Endothelial cell of umbilical vein (primary cell): ENCODE data around the gene ZFPM1. TPM values are rescaled to one million over a fixed set of nuclear protein-coding genes. Genes with fewer than 3 reads are reported as not detected.

Experiments used
- BruUV-seq: library from RNA; stranded (reverse); fragments of 400-500 nt; replicated peaks from 2 replicates; lab custom pipeline; 2021; lab: Mats Ljungman, UMichigan
- CTCF ChIA-PET: fragments of 300-600, 350-600 bp; sonication (Branson Sonifier 250); formaldehyde crosslinking; loops from one replicate; lab custom pipeline; 2021; ENCODE audit warnings: antibody characterized with exemption, inconsistent platforms; lab: Charles Lee
- POLR2A ChIA-PET: fragments of 300-600, 350-600 bp; sonication (Branson Sonifier 250); formaldehyde crosslinking; loops from one replicate; lab custom pipeline; 2021; ENCODE audit warnings: antibody characterized with exemption, inconsistent platforms; lab: Charles Lee
- DNase-seq: peaks from one replicate; pipeline ENCODE4 v3.0.0-alpha.2; 2011; ENCODE audit warnings: low read depth, low spot score
- FAIRE-seq: peaks from 2 replicates; lab custom pipeline; 2011; peaks lifted over from hg19 to GRCh38; lab: Jason Lieb, UNC
- H2AFZ ChIP-seq: 2 replicates; pipeline ENCODE4 v1.6.0; 2012; ENCODE audit warnings: low read depth, low read length, control low read depth, inconsistent platforms
- H3K27ac ChIP-seq: 2 replicates; pipeline ENCODE4 v1.5.1; 2011; ENCODE audit warnings: low read depth, mild to moderate bottlenecking, control low read depth, low read length, moderate library complexity; ENCODE audit not compliant: insufficient read depth
- H3K27me3 ChIP-seq, 2 experiments: 2 replicates each; pipeline versions ENCODE4 v1.6.0 to v1.6.1; 2011; ENCODE audit warnings: low read length in 2 of 2, mixed read lengths in 1 of 2; ENCODE audit not compliant: control insufficient read depth in 2 of 2, insufficient read depth in 2 of 2
- H3K36me3 ChIP-seq, 2 experiments: 2 replicates in 1 of 2; 3 replicates in 1 of 2; pipeline ENCODE4 v1.5.1; 2011; ENCODE audit warnings: low read length in 2 of 2, mild to moderate bottlenecking in 1 of 2, moderate library complexity in 1 of 2; ENCODE audit not compliant: control insufficient read depth in 2 of 2, insufficient read depth in 2 of 2; ENCODE audit errors: extremely low read depth in 1 of 2
- H3K4me1 ChIP-seq: 3 replicates; pipeline ENCODE4 v1.5.1; 2011; ENCODE audit warnings: mild to moderate bottlenecking, low read length; ENCODE audit not compliant: control insufficient read depth, insufficient read depth; ENCODE audit errors: extremely low read depth
- H3K4me2 ChIP-seq: 2 replicates; pipeline ENCODE4 v1.6.1; 2011; ENCODE audit warnings: low read length, control low read depth, mixed read lengths; ENCODE audit not compliant: insufficient read depth
- H3K4me3 ChIP-seq, 3 experiments: fragments of 200-600 bp in 1 of 3; sonication (generic), shearing (Covaris generic) in 1 of 3; replicated peaks in 1 of 3; 2 replicates each; pipeline ENCODE4 v1.5.1; 2011 to 2016; ENCODE audit warnings: control low read depth in 3 of 3, low read length in 3 of 3, mild to moderate bottlenecking in 2 of 3, inconsistent platforms in 1 of 3, low read depth in 1 of 3, moderate library complexity in 1 of 3; ENCODE audit not compliant: insufficient read depth in 1 of 3
- H3K79me2 ChIP-seq: 2 replicates; pipeline ENCODE4 v1.6.0; 2012; ENCODE audit warnings: low read length, inconsistent platforms; ENCODE audit not compliant: control insufficient read depth, insufficient read depth
- H3K9ac ChIP-seq: replicated peaks from 2 replicates; pipeline ENCODE3; 2011; ENCODE audit warnings: low read length, control low read depth; ENCODE audit not compliant: insufficient read depth; ENCODE audit errors: extremely low read depth
- H3K9me1 ChIP-seq: replicated peaks from 3 replicates; pipeline ENCODE4 v1.6.0; 2011; ENCODE audit warnings: mild to moderate bottlenecking, low read length; ENCODE audit not compliant: control insufficient read depth, insufficient read depth; ENCODE audit errors: extremely low read depth
- H3K9me3 ChIP-seq: replicated peaks from 2 replicates; pipeline ENCODE4 v1.5.1; 2012; ENCODE audit warnings: low read length, inconsistent platforms; ENCODE audit not compliant: control insufficient read depth, insufficient read depth
- H4K20me1 ChIP-seq: replicated peaks from 2 replicates; pipeline ENCODE3; 2011; ENCODE audit warnings: mild to moderate bottlenecking, low read length; ENCODE audit not compliant: control insufficient read depth, insufficient read depth; ENCODE audit errors: extremely low read depth
- CTCF ChIP-seq, 2 donors: IDR thresholded peaks; 1 replicate in 1 of 2; 2 replicates in 1 of 2; pipeline ENCODE4 v1.5.1; 2011; ENCODE audit warnings: low read length in 2 of 2, mild to moderate bottlenecking in 2 of 2, moderate library complexity in 2 of 2, control low read depth in 1 of 2, inconsistent platforms in 1 of 2, low read depth in 1 of 2; ENCODE audit not compliant: insufficient read depth in 1 of 2; ENCODE audit errors: extremely low read depth in 1 of 2
- EZH2 ChIP-seq: IDR thresholded peaks from 2 replicates; pipeline ENCODE4 v1.6.1; 2012; ENCODE audit warnings: borderline replicate concordance, low read depth, mild to moderate bottlenecking, moderate library complexity, low read length, inconsistent platforms; ENCODE audit not compliant: severe bottlenecking
- FOS ChIP-seq: IDR thresholded peaks from 2 replicates; pipeline ENCODE4 v1.6.1; 2011; ENCODE audit warnings: mild to moderate bottlenecking, low read length, moderate library complexity, borderline replicate concordance; ENCODE audit not compliant: insufficient read depth
- GATA2 ChIP-seq: IDR thresholded peaks from 2 replicates; pipeline ENCODE4 v1.7.0; 2011; ENCODE audit warnings: low read depth, mild to moderate bottlenecking, moderate library complexity, mixed read lengths, low read length; ENCODE audit not compliant: insufficient read length, insufficient read depth
- JUN ChIP-seq: IDR thresholded peaks from 2 replicates; pipeline ENCODE4 v1.6.1; 2011; ENCODE audit warnings: borderline replicate concordance, low read depth; ENCODE audit not compliant: insufficient read length, insufficient read depth
- MAX ChIP-seq: IDR thresholded peaks from 2 replicates; pipeline ENCODE4 v1.6.1; 2011; ENCODE audit not compliant: insufficient read depth, insufficient read length
- MYC ChIP-seq: IDR thresholded peaks from one replicate; pipeline ENCODE4 v1.6.1; 2011; ENCODE audit warnings: mild to moderate bottlenecking, low read depth, low read length
- POLR2A ChIP-seq: IDR thresholded peaks from 2 replicates; pipeline ENCODE4 v1.6.1; 2012; ENCODE audit warnings: low read depth, mild to moderate bottlenecking, control low read depth, low read length
- POLR2AphosphoS5 ChIP-seq: IDR thresholded peaks from 2 replicates; pipeline ENCODE4 v1.6.1; 2012; ENCODE audit warnings: low read depth, mild to moderate bottlenecking, control low read depth, low read length, moderate library complexity; ENCODE audit not compliant: insufficient read depth
- dilution Hi-C: fragments of 300-500 bp; cut with MboI; formaldehyde crosslinking; loops from one replicate; pipeline ENCODE4 v1.15.0; 2019; ENCODE audit warnings: low sequenced_read_pairs; ENCODE audit not compliant: extremely low pct_ligation_motif_present
- intact Hi-C: fragments of 100-400 bp; cut with micrococcal nuclease; formaldehyde crosslinking; loops from one replicate; pipeline ENCODE4 v1.10.0; 2022
- polyA plus RNA-seq, 4 experiments: library from polyadenylated mRNA; depleted of rRNA in 3 of 4; stranded (reverse) in 3 of 4; unstranded in 1 of 4; fragments of >200 nt; gene quantifications; 2 replicates each; pipeline versions ENCODE4 v1.2.1 to v1.2.3, GENCODE V29; 2011 to 2012; ENCODE audit warnings: missing spikeins in 1 of 4
- total RNA-seq: library from RNA; stranded (reverse); gene quantifications from 2 replicates; pipeline ENCODE4 v1.2.3, GENCODE V29; 2021

ZFPM1 gene
- total and polyA plus RNA-seq, 2 donors (not counting 3 experiments of a cell fraction or from before 2014, with no cell fraction given): 0.37 to 7.5 TPM

GRCh38 chr16:88491001-88491559 is 38.0 kb downstream of the ZFPM1 start:
- Histone ChIP-seq H3K27ac (no peak overlapping the region), H3K4me2 (no peak overlapping the region), H3K4me3 (no peak overlapping the region), H3K9ac (no peak overlapping the region), H3K79me2 (no peaks in the 10 kb centered on the region), H4K20me1 (no peaks in the 10 kb centered on the region), H3K9me3 (no peaks in the 10 kb centered on the region), H3K4me1 (no peaks in the 10 kb centered on the region), H3K9me1 (no peaks in the 10 kb centered on the region), H2AFZ (no peak overlapping the region), H3K27me3 (no peaks in the 10 kb centered on the region), H3K36me3 (no peaks in the 10 kb centered on the region)
- no peak for TF ChIP-seq GATA2
- TF ChIP-seq POLR2A: no peak
- no peak for TF ChIP-seq FOS
- TF ChIP-seq JUN: no peak
- no peak for TF ChIP-seq MAX
- no peak for TF ChIP-seq POLR2AphosphoS5
- no peak for TF ChIP-seq EZH2
- TF ChIP-seq CTCF (IDR thresholded peaks at IDR 0.05; ENCODE audit: extremely low read depth in 1 of 2, insufficient read depth in 1 of 2, low read depth in 1 of 2, low read length in 2 of 2): no peak
- TF ChIP-seq MYC: no peak
- DNase-seq (no peak), FAIRE-seq (no peak)
- ChIA-PET CTCF (no interaction called here), POLR2A (no interaction called here)
- dilution Hi-C loops (no loop called here), intact Hi-C loops (no loop called here)
- no TSS peak for BruUV-seq
